Endothelial cell of hepatic sinusoid (primary cell): ENCODE measurements around the gene DDX24.

Experiments used
- in situ Hi-C: cut with HindIII; loops from 2 replicates; pipeline ENCODE4 v1.10.0; 2017; ENCODE audit warnings: low sequenced_read_pairs

Gene DDX24

DNA sequence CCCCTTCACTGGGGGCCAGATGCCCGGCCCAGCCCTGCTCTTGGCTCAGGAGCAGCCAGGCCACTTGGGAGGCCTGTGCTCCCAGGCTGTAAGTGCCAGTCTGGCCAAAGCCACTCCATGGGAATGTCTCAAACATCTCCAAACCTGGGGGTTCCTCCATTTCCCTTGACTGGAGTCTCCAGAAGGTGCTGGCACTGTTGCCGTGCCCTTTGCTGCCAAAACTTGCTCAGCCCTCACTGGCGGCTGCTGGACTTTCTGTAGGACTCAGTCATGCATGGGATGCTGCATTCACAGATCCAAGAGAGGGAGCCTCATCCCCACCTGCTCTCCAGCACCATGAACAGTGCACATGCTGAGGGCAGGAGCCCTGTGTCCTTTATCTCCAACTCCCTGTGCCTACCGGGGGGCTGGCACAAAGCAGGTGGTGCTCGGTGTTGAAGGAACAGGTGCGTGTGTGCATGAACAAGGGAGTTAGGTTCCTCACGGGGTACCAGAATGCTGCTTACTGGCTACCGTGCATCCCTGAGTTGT, 64.5 kb downstream of the DDX24 start:
- in situ Hi-C loops: loop anchor here (5.0 kb wide), 3 partner anchors 54 to 106 kb away; no protein-coding TSS in a partner anchor

DNA sequence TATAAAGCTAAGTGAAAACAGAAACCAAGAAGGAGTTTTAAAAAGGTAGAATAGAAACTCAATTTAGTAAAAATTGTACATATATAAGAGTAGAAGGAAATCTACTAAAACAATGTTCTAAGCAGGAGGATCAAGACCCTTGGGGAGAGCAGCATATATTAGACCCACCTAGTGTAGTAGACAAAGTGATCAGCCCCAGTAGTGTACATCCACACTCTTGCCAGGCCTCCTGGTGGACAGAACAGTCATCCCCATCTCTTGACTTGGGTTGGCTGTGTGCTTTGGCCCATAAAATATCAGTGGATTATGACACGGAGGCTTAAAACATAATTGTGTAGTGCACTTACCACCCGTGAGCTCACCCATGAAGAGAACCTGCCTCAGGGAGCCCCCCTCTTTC, 65.8 kb downstream of the DDX24 start:
- in situ Hi-C loops: loop anchor here (5.0 kb wide), 3 partner anchors 53 to 107 kb away; no protein-coding TSS in a partner anchor

DNA sequence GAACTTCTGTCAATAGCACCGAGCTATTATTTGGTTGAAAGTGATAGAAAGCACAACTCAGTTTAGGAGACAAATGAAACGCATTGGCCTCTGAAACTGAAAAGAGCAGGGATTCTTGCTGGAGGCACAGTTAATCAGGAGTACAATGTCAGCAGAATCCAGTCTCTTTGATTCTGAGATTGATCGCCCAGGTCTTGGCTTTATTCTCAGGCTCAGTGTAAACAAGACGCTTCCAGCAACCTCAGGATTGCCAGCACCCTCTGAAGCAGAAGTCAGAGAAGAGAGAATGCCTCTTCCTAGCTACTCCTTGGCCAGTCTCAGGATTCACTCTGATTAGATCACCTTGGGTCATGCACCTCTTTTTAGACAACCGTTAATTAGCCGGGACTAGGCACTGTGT, 66.6 kb downstream of the DDX24 start:
- in situ Hi-C loops: no loop called here

DNA sequence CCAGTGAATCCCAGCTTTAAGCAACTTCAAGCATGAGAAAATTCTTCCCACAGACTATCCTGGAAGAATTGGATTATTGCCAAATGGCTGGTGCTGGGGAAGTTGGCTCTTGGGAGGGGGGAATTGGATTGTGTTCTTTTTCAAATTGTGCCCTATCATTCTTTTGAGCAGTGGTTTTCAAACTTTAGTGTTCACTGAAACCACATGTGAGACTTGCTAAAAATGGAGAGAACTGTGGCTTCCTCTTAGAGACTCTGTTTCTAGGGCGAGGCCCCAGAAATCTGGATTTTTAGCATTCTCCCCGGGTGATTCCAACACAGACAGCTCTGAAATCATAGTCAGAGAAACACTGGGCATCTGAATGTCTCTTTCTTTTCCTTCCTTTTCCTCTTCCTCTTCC, 69.2 kb downstream of the DDX24 start:
- in situ Hi-C loops: no loop called here

DNA sequence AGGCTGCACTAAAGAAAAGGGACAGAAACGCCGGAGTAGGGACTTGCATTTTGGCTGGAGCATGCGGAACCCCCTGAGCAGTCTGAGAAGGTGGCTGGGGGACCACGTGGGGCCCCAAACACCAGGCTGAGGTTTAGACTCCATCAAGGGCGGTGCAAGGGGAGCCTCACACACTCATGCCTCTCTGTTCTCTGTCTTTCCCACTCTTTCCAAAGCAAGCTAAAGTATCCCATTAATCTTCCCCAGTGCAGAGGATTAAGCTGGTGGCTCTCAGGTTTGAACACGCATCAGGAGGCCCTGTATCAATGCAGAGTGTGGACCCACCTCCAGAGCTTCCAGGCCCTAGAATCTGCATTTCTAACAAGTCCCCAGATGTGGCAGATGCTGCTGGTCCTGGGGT, 70.4 kb downstream of the DDX24 start:
- in situ Hi-C loops: no loop called here

DNA sequence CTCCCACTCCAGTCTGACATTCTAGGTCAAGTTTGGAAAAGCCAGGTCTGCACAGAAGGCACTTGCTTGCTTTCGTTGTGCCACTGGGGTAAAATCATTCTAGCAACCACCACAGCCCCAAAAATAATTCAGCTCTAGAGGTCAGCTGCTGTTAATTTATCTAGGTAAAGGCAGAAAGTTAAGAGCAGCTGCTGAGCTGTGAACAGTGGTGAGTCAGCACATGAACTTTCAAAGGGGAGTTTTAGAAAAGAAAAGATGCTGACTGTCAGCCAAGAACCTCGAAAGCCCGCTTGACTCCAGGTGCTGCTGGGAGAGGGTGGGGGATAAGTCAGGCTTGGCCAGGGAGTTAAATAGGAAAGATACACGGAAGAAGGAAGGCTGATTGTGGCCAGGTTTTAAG, 71.2 kb downstream of the DDX24 start:
- in situ Hi-C loops: no loop called here

DNA sequence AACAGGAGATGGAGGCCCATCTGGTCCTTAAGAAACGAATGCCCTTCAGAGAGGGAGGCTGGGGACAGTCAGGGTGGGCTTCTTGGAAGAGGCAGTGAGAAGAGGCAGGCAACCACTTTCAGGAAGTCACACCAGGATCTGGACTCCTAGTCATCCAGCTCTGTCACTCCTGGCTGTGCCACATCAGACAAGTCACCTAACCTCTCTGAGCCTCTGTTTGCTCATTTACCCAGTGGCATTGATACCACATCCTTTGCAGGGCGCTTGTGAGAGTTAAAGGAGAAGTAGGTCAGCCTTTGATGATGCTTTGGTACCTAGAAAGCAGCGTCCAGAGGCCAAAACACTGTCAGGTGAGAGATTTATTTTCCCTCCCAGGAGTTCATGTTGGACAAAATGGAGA, 72.8 kb downstream of the DDX24 start:
- in situ Hi-C loops: no loop called here

DNA sequence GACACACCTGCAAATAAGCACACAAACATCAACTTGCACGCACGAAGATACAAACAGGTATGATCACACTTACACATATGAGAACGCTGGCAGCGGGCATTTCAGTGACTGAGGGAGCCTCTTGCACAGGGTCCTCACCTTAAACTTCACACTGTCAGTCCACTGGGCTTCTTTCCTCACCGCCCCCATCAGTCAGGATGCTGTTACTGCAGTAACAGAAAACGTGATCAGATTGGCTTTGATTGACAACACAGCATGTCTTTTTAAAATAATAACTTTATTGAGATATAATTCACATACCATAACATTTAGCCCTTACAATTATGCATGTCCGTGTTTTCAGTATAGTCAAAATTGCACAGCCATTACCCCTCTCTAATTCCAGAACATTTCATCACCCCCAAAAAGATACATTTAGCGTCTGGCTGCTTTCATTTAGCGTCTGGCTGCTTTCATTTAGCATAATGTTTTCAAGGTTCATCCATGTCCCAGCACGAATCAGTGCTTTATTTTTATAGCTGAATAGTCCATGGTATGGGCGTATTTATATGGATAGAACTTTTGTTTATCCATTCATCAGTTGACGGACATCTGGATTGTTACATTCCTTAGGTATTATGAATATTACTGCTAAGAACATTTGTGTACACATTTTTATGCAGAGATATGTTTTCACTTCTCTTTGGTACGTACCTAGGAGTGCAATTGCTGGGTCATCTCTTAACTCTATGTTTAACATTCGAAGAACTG, 75.5 kb downstream of the DDX24 start:
- in situ Hi-C loops: no loop called here

DNA sequence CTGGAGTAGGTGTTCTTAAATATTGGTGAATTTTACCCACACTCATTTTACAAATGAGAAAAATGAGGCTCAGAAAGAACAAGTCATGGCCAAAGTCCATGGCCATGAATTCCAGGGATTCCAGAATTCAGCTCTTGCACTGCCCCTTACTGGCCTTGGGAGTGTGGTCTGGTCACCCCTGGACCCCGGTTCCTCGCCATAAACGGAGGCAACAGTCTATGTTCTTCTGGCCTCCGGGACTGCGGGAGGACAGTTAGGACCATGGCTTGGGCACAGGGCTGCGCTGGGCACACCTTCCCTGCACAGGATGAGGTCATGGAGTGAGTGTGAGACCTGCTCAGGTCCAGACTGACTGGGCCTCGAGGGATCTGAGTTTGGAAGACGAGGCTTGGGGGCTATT, 77.0 kb downstream of the DDX24 start:
- in situ Hi-C loops: no loop called here

DNA sequence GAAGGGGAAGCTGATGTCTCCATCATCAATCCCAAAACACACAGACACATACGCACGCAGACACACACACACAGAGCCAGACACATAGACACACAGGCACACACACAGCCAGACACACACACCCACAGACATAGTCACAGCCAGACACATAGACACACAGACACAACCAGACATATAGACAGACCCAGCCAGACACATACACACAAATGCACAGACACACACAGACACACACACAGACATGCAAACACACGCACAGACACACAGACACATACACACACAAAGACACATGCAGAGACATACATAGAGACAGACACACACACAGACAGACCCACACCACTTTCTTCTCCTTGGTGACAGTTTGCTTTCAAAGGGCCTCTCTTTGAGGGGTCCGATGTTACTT, 77.6 kb downstream of the DDX24 start:
- in situ Hi-C loops: no loop called here

DNA sequence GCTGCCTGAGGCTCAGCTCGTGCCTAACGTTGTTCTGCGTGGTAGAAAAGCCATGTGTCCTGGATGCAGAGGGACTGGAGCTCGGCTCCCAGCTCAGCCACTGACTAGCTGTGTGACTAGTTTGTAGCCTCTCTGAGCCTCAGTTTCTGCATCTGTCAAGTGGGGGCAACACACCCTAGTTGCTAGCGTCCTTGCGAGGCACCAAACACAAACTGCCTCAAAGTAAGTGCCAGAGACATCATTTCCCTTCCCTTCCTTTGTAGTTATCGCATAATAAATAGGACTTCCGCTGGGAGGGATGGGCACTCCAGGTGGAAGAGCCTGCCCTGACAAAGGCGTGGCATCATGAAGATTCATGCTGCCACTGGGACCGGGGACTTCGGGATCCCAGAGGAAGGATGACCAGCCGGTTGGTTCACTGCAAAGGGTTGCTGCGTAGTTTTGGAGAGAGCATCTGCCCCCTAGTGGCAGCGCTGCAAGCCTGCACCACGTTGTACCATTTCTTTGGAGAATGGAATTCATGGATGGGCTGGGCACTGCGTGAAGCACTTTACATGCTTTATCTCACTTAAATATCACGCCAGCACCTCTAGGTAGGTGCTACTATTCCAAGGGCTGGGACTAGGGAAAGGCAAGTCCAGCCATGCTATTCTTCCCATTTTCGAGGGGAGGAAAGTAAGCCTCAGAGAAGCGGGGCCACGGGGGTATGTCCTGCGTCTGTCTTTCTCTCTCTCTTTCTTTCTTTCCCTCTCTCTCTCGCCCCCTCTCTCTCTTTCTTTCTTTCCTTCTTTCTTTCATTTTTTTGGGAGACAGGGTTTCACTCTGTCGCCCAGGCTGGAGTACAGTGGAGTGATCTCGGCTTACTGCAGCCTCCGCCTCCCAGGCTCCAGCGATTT, 79.3 kb downstream of the DDX24 start:
- in situ Hi-C loops: no loop called here

DNA sequence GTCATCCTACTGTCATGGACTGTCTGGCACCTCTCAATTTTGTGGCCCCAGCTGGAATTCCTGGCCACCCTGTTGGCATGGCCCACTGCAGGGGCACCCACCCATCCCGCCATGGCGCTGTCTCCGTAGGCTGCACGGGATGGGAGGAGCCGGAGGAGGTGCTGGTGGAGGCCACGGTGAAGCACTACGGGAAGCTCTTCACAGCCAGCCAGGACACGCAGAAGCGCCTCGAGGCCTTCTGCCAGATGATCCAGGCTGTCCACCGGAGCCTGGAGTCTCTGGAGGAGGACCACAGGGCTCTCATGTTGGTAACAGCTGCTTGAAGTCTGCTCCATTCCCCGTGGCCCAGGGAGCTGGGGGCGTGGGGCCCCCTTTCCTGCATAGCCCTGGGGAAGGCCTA, 80.0 kb downstream of the DDX24 start:
- in situ Hi-C loops: no loop called here

DNA sequence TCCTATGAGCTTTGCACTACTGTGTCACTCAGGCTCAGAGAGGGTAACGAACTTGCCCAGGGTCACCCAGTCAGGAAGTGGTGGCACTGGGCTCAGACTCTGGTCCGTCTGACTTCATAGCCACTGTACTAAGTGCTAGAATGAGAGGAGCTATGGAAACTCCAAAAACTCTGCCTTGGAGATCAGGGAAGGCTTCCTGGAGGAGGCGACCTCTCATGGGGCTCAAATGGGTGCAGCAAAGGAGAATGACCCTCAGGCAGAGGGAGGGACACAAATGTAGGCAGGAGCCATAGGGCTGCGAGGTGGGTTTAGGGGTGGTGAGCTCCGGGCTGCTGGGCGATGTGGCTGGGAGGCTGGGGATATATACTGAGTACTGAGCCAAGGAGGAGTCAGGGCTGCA, 80.7 kb downstream of the DDX24 start:
- in situ Hi-C loops: no loop called here

DNA sequence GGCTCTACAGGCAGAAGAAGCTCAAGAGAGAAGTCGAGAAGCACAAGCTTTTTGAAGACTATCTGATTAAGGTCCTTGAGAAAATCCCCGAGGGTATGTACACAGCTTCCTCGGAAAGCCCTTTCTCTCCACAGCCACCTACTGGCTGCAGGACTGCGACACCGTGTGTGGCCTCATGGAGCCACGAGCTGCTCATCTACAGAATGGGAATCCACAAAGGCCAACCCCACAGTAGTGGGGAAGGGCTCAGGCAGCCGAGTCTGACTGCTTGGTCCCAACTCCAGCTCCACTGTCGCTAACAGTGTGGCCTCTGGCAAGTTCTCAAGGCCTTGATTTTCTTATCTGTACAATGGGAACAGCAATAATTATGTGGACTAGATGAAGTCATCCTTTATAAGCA, 81.4 kb downstream of the DDX24 start:
- in situ Hi-C loops: no loop called here

DNA sequence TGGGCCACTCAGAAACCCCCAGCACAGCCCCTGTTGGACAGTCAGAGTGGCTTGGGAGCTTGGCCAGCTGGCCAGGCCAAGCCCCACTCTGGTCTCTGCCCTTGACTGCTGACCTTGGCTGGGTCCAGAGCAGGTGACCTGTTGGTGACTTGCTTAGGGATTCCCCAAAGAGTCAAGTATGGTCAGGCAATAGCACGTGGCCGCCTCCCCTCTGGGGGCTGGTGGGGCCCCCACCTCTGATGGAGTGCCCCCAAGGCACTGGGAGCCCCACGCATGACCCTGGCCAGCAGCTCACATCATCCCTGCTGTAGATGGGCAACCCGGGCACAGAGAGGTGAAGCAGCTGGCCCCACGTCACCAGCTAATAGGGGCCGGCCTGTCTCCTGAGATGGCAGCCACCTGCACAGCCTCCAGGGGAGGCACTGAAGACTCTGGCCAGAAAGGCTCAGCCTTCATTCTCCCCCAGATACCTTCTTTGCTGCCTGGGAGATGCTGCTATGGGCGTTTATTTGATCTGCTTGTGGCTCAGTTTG, 82.1 kb downstream of the DDX24 start:
- in situ Hi-C loops: no loop called here
